GM12878 (cell line): ENCODE data around the gene IP6K3.

Experiments
- ATF3 ChIP-seq: IDR thresholded peaks from 2 replicates; pipeline ENCODE4 v1.6.1; 2011; ENCODE audit warnings: low read depth, mild to moderate bottlenecking, low read length, moderate library complexity, borderline replicate concordance; ENCODE audit errors: extremely low read depth
- CBX3 ChIP-seq: fragments of 200-600 bp; sonication (generic); IDR thresholded peaks from 2 replicates; pipeline ENCODE4 v1.6.1; 2016; ENCODE audit warnings: low read depth, borderline replicate concordance
- CREB1 ChIP-seq: IDR thresholded peaks from 2 replicates; pipeline ENCODE4 v1.6.1; 2012; ENCODE audit warnings: low read depth, mild to moderate bottlenecking, inconsistent platforms
- CTCF ChIP-seq, 3 experiments: IDR thresholded peaks in 2 of 3; conservative IDR thresholded peaks in 1 of 3; 2 replicates each; pipeline ENCODE4 v1.5.1; 2011; ENCODE audit warnings: low read depth in 3 of 3, low read length in 3 of 3, mild to moderate bottlenecking in 3 of 3, control low read depth in 2 of 3, moderate library complexity in 2 of 3, inconsistent platforms in 1 of 3, mixed read lengths in 1 of 3; ENCODE audit not compliant: control insufficient read depth in 2 of 3, insufficient read depth in 1 of 3; ENCODE audit errors: extremely low read depth in 1 of 3
- FOXK2 ChIP-seq: fragments of 450-650 bp; IDR thresholded peaks from 2 replicates; pipeline ENCODE4 v1.6.1; 2017; ENCODE audit warnings: mild to moderate bottlenecking, moderate library complexity
- FOXM1 ChIP-seq: IDR thresholded peaks from 2 replicates; pipeline ENCODE4 v1.6.1; 2012; ENCODE audit warnings: low read depth, mild to moderate bottlenecking, inconsistent platforms, low read length, moderate library complexity
- GABPA ChIP-seq: IDR thresholded peaks from 2 replicates; pipeline ENCODE4 v1.6.1; 2014; ENCODE audit warnings: antibody characterized with exemption, low read depth, mild to moderate bottlenecking, inconsistent platforms
- JUND ChIP-seq: IDR thresholded peaks from 2 replicates; pipeline ENCODE4 v1.6.1; 2012; ENCODE audit warnings: low read depth, mild to moderate bottlenecking, low read length, improper control_type of control experiment, moderate library complexity
- POLR2AphosphoS5 ChIP-seq: IDR thresholded peaks from 2 replicates; pipeline ENCODE4 v1.6.1; 2011; ENCODE audit warnings: mild to moderate bottlenecking, low read length, inconsistent platforms
- RFX5 ChIP-seq: IDR thresholded peaks from 2 replicates; pipeline ENCODE4 v1.6.1; 2011; ENCODE audit warnings: low read depth, low read length, improper control_type of control experiment
- SIX5 ChIP-seq: IDR thresholded peaks from 2 replicates; pipeline ENCODE4 v1.6.1; 2011; ENCODE audit warnings: mild to moderate bottlenecking, low read depth, low read length, moderate library complexity; ENCODE audit not compliant: severe bottlenecking
- SMC3 ChIP-seq: IDR thresholded peaks from 2 replicates; pipeline ENCODE4 v1.6.1; 2011; ENCODE audit warnings: low read length, improper control_type of control experiment, borderline replicate concordance
- TAF1 ChIP-seq: IDR thresholded peaks from 2 replicates; pipeline ENCODE4 v1.6.1; 2011; ENCODE audit warnings: mild to moderate bottlenecking, low read depth, low read length, borderline replicate concordance

- TF ChIP-seq CTCF (IDR thresholded peaks at IDR 0.05 in 2 of 3, conservative IDR thresholded peaks at IDR 0.05 in 1 of 3; ENCODE audit: control insufficient read depth in 2 of 3, extremely low read depth in 1 of 3, insufficient read depth in 1 of 3, low read depth in 3 of 3, low read length in 3 of 3), result no peak
- no peak for TF ChIP-seq RFX5
- TF ChIP-seq TAF1, result no peak
- no peak for TF ChIP-seq CREB1
- no peak for TF ChIP-seq POLR2AphosphoS5
- TF ChIP-seq SIX5, result no peak
- no peak for TF ChIP-seq FOXM1
- no peak for TF ChIP-seq GABPA
- no peak for TF ChIP-seq SMC3
- TF ChIP-seq FOXK2, result no peak
- TF ChIP-seq ATF3, result no peak
- TF ChIP-seq CBX3, result no peak
- TF ChIP-seq JUND, result no peak
Measured at GRCh38 chr6:33779895-33780294, 33.2 kb upstream of the IP6K3 start.
